NCI-H345 treated with DMSO at 0.1 percent for 48 hours (cell line): ENCODE data around the gene MRPL24.

ENCODE experiments used
- DNase-seq: peaks from one replicate; lab custom pipeline; 2025; ENCODE audit not compliant: unreplicated experiment; lab: John Stamatoyannopoulos, UW

MRPL24 gene

GRCh38 chr1:156692925-156693847 is 47.7 kb downstream of the MRPL24 start:
- DNase-seq: peak; percentile 77

GRCh38 chr1:156692441-156692924 is 48.4 kb downstream of the MRPL24 start:
- DNase-seq: no peak

- no peak for DNase-seq
Measured at GRCh38 chr1:156691665-156692440, 49.0 kb downstream of the MRPL24 start.

- no peak for DNase-seq
Measured at GRCh38 chr1:156691191-156691590, 49.7 kb downstream of the MRPL24 start.

- DNase-seq: no peak
Measured at GRCh38 chr1:156690675-156691036, 50.2 kb downstream of the MRPL24 start.

GRCh38 chr1:156689953-156690674 is 50.8 kb downstream of the MRPL24 start:
- no peak for DNase-seq

GRCh38 chr1:156689035-156689952 is 51.6 kb downstream of the MRPL24 start:
- DNase-seq: peak; percentile 79
